GM04504 (cell line): Measurements from ENCODE around the gene RFESD.
"Not testable (repeated sequence)": the region's sequence is repeated elsewhere in the genome, so short reads cannot be mapped to it uniquely, and the experiment has no call there.

Source experiments
- DNase-seq: peaks from one replicate; pipeline ENCODE4 v3.0.0-alpha.2; 2012; ENCODE audit warnings: low read depth

RFESD gene

GRCh38 chr5:95628933-95629332 lies 17.6 kb upstream of the RFESD start:
- no peak for DNase-seq

GRCh38 chr5:95630394-95630917 lies 16.1 kb upstream of the RFESD start:
- no peak for DNase-seq

GRCh38 chr5:95631255-95631958 lies 15.2 kb upstream of the RFESD start:
- peak; percentile 52 for DNase-seq

GRCh38 chr5:95631991-95632675 lies 14.4 kb upstream of the RFESD start:
- DNase-seq: peak; percentile 19

GRCh38 chr5:95632942-95633341 lies 13.6 kb upstream of the RFESD start:
- not testable (repeated sequence) for DNase-seq

GRCh38 chr5:95633671-95634070 lies 12.9 kb upstream of the RFESD start:
- no peak for DNase-seq

GRCh38 chr5:95634081-95634480 lies 12.5 kb upstream of the RFESD start:
- DNase-seq: no peak

- no peak for DNase-seq
Measured at GRCh38 chr5:95638632-95639031, 7.9 kb upstream of the RFESD start.

- peak; percentile 24 for DNase-seq
Measured at GRCh38 chr5:95641741-95642220, 4.8 kb upstream of the RFESD start.

- no peak for DNase-seq
Measured at GRCh38 chr5:95643152-95643551, 3.4 kb upstream of the RFESD start.

- peak; percentile 26 for DNase-seq
Measured at GRCh38 chr5:95644351-95645042, 2.1 kb upstream of the RFESD start.

GRCh38 chr5:95646226-95646568 lies 380 bp upstream of the RFESD start:
- not testable (repeated sequence) for DNase-seq

- no peak for DNase-seq
Measured at GRCh38 chr5:95647886-95648860, 1.6 kb downstream of the RFESD start.

- no peak for DNase-seq
Measured at GRCh38 chr5:95649274-95649673, 2.7 kb downstream of the RFESD start.

- DNase-seq: no peak
Measured at GRCh38 chr5:95649842-95650620, 3.5 kb downstream of the RFESD start.

GRCh38 chr5:95652849-95653248 lies 6.3 kb downstream of the RFESD start:
- DNase-seq: no peak

GRCh38 chr5:95654196-95654595 lies 7.6 kb downstream of the RFESD start:
- DNase-seq: no peak

- no peak for DNase-seq
Measured at GRCh38 chr5:95655575-95655974, 9.0 kb downstream of the RFESD start.

GRCh38 chr5:95660060-95660459 lies 13.5 kb downstream of the RFESD start:
- no peak for DNase-seq

GRCh38 chr5:95662946-95663345 lies 16.4 kb downstream of the RFESD start:
- DNase-seq: no peak
